AG20443 (cell line): Measurements from ENCODE around the gene DNAH17.

Experiments used
- DNase-seq: peaks from one replicate; pipeline ENCODE4 v3.0.0; 2012; ENCODE audit warnings: low spot score, mixed read lengths

DNAH17 gene

DNA sequence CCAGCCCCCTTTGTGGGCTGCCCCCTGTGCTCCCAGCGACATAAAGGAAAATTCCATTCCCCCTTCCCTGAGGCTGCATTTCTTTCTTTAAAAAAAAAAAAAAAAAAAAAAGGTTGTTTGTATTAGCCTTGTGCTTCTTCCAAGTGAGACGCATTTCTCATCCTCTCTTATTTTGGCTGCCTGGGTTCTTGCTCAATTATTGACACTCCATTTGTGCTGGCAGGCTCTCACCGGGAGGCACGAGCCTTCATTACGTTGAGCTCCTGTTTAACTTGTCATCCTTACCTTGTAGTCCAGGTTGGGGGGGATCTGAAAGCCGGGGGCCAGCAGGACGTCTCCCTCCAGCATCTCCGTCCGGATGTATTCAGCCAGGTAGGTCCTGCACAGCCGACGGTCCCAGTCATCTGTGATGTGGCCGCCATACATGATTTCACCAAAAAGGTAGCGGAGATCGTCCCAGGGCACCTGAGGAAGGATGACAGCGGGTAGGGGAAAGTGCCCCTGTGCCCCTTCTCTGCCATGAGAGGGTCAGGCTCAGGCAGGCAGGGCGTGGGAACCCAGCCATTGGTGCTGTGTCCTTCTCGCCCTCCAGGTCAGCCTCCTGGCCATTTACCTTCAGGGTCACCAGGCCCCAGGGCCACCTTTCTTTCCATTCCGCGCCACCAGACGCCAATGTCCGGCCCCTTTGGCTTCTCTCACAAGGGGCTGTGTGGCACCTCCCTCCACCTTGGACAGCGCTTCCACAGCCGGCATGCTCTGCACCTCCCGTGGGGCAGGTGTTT is 148.2 kb downstream of the DNAH17 start:
- no peak for DNase-seq

DNA sequence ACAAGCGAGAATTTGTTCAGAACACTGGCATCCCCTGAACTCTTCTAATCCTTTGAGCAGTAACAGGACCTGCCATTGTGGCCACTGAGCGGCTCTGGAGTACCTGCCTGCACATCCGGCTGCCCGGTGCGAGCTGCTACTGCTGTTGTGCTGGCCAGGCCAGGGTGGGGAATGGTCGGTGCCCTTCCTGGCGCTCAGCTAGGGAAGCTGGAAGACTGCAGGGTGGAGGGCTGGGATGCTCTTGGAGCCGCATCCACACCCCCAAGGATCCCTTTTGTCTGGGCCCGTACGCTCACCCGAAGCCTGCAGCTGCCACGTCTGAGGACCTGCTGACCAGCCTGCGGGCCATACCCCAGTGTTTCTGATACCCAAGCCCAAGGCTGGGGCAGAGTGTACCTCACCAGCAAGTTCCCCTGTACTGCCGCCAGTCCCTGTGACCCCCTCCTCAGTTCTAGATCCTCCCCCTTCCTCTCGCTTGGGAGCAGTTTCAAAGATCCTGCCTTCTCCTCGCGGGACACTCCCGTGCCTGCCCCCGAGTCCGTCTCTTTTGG is 149.1 kb downstream of the DNAH17 start:
- no peak for DNase-seq

DNA sequence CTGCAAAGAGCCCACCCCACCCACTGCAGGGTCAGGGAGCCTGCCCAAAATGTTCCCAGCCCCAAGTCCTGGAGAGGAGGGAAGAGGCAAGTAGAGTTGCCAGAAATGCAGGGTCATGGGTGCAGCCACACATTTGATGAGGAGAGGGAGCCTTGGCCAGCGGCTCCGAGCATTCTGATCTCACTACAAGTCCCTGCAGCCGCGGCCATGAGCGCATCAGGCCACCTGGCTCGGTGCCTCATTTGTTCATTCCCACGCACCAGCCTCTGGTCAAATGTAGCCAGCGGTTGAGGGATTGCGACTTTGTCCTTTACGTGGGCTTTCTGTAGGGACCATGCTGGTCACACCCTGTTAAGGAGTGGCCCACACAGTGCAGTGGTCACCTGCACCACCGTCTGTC is 150.1 kb downstream of the DNAH17 start:
- DNase-seq: no peak

DNA sequence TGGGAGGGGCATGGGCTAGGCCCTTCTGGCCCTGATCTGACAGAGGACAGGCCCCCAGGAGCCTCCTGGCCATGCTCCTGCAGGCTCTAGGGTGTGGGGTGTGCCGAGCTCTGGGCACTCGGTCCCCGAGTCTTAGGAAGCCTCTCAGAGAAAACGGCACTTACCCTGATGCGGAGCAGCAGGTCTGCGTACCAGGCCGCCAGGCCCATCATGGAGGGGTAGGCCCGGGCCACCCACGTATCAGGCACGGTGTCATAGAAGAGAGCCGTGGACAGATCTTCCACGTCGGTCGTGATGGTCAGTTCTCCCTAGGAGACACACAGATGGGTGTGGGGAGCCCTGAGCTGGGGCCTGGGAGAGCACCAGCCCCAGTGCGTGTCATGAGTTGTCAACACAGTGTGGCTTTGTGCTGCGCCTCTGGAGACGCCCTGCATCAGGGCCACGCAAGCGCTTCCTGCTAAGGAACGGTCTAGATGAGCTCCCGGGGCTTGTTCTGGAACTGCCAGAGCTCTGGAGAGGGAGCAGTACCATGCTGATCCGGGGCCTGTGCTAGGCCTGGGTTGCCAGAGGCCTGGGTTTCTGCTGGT is 150.8 kb downstream of the DNAH17 start:
- DNase-seq: no peak

DNA sequence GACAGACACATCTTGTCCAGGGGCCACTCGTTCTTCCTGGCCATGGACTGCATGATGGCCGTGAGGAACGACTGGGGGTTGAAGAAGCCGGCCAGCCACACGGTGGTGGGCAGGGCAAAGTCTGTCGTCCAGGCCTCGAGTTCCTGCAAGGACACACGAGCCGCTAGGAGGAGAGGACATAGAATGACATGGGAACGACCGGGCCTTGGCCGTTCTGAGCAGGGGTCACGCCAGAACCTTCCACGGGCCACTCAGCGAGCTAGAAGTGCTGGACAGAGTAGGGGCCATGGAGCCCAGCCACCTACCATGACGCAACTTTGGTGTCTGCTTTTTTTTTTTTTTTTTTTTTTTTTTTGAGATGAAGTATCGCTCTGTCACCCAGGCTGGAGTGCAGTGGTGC is 151.8 kb downstream of the DNAH17 start:
- DNase-seq: no peak

DNA sequence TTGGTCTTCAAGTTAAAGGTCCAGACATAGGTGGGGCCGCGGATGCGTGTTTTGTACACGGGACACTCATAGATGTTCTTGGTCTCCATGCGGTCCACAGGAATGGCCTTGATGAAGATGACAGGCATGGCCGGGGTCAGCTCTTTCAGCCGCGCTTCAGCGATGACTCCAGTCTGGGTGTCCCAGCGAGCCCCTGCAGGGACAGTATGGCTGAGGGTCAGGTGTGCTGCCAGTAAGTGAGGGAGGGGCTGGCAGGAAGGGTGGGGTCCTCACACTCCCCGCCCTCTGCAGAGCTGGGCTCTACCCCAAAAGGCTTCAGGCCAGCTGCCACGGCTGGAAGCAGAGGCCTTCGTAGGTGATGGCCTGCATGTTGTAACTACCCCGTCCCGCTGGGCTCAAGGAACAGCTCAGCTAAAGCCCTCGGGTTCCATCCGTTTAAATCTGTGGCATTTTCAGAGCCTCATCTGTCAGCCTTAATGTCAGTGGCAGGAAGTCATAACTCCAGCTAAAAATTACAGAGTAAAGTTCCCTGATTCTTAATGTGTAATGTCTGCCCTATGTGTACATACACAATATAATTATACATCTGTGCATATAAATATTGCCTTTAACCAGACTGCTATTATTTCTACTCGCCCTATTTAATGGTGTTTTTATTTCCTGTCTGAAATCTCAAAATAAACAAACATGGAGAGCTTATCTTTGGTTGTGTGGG is 153.1 kb downstream of the DNAH17 start:
- DNase-seq: no peak

DNA sequence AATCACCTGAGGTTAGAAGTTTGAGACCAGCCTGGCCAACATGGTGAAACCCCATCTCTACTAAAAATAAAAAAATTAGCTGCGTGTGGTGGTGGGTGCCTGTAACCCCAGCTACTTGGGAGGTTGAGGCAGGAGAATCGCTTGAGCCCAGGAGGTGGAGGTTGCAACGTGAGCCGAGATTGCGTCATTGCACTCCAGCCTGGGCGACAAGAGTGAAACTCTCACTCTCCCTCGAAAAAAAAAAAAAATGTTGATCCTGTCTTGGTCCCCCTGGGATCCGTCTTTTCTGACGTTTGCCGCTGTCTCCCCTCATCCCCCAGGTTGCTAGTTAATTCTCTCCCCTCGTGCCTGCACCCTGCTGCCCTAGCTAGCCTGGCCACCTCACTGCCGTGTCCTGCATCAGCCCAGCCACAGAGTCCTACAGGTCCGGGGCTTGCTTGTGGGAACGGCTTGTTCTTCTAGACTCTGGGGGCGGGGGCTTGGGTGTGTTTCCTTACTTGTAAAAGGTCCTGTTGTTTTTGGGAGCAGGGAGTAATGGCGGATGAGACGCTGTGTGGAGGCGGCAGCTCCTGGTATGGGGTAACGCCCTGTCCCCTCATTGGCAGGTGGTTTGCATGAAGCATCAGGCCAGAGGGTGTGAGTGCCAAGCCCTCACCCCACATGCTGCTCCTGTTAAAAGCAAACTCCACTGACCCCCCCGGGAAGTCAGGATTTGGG is 154.2 kb downstream of the DNAH17 start:
- DNase-seq: no peak

DNA sequence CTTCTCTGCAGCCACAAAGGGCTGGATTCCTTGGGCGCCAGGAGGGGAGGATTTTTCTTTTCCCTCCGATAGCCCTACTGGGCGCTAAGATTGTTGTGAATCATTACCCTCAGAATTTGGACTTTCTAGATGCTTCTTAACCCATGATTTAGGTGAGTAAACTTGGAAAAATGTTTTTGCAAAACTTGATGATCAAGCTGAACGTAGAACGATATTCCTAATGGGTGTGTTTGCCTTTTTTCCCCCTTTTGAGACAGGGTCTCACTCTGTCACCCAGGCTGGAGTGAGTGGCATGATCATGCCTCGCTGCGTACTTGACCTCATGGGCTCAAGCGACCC is 155.0 kb downstream of the DNAH17 start:
- DNase-seq: no peak

DNA sequence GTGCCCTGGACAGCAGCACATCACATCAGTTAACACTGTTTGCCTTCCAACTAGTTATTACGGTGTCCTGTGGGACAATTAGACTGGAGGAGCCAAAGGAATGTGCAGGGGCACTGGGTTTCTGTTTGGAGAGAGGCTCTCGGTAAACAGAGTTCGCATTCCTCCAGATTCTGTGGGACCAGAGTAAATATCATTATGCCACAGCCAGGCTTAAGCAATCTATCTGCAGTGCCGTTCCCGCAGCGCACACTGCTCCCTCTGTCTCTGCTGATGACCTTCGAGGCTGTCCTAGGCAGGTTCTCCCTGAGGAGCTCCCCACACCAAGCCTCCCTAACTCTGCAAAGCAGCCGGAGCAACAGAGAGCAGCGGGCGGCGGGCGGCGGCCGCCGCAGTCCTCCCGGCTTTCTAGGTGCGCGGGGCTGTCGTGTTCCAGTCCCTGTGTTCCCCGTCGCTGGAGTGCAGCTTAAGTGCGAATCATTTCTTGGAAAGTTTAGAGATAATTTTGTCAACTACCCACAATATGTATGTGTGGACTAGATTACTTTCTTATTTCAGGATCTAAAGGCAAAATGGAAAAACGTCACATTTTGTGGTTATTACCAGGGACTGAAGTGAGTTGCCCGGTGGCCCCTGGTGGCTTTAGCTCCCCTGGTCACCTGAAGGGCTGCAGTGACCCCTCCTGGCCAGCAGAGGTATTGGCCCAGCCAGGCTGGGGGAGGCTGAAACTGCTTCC is 155.5 kb downstream of the DNAH17 start:
- peak; percentile 93 for DNase-seq

DNA sequence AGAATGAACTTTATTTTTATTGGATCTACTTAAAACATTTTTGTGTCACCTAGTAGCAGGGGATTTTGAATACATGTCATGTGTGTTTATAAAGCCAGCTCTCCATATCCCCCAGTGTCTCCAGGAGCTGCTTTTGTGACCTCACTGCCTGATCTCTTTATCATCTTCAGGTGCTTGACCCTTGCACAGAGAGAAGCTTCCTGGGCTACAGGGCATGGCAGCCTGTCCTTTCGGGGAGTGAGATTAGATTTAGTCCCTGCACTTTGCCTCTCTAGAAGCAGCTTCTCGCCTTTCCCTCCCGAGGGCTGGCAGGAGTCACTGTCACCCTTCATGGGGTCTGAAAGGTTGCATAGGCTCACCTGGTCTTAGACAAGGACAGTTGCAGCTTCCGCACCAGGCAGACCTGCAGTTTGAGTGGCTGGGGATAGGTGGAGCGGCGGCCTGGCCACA is 156.1 kb downstream of the DNAH17 start:
- no peak for DNase-seq

DNA sequence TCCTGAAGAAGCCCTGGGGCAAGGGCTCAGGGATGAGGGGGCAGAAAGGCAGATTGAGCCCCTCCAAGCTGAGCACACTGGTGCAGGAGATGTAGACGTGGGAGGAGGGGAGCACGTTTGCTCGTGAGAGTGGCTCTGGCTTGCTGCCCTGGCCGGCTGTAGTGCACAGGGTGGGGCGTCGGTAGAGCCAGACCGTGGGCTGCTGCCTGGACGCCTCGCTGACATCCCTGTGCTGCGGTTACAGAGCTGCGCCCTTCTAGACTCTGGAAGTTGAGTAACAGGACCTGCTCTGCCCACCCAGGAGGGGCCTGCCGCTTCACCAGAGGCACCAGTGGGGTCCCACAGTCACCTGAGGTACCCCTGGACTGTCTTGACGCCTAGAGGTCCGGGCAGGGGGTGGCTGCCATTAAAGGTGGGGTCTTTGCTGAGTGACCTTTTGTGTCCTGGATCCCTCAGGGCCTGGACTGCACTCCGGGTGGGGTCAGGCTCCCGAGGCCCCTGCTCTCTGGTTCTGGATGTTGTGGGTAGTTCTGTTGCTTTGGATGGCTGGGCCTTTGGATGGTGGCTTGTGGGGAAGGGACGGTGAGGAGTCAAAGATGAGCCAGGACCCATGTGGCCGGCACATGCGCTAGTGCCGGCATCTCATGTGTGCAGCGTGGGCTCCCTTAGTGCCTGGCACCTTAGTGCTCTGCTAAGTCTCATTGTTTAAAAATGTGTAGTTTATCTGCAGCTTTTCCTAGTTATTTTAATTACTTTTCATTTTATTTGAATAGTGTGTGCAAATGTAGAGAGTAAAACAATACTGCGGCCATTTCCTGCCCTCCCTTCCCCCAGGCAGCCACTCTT is 157.0 kb downstream of the DNAH17 start:
- peak; percentile 57 for DNase-seq

DNA sequence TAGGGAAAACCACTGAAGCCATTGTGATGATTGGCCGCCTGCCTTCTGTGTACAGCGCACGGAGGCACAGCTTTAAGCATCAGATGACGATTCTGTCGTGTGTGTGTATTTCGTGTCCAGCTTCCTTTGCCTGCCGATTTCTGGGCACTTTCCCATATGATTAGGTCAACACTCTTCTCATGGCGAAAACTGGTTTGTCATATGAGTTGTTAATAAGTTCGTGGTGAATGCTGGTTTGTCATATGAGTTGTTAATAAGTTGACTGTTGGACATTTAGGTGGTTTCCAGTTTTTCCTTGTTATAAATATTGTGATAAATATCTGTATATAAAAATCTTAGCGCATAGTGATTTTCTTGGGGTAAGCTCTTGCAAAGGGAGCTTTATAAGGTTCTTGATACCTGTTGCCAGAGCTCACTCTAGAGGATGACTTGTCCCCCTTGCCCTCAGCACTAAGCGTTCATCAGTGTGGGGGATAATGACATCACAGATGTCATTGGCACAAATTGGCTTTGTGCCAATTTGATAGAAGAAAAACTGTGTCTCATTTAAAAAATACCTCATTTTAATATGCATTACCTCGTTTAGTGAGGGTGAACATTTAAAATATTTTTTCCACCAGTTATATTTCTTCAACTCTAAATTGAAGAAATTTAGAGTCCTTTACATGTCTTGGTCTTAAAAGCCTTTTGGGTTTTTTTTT is 158.7 kb downstream of the DNAH17 start:
- DNase-seq: no peak

DNA sequence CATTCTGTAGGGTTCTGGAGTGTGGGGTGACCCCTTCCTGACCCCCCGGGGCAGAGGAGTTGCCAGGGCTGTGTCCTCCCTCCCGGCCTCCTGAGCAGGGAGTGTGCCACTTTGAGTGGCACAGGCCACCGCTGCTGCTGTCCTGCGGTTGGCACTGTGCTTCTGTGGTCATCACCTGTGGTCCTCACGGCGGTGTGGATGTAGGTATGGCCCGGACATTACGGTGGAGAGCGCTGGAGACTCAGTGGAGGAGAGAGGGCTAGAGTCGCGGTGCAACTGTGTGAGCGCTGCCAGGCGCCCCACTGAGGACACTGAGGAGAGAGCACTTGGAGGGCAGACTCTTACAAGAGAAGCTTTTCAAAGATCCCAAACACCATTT is 159.7 kb downstream of the DNAH17 start:
- no peak for DNase-seq

DNA sequence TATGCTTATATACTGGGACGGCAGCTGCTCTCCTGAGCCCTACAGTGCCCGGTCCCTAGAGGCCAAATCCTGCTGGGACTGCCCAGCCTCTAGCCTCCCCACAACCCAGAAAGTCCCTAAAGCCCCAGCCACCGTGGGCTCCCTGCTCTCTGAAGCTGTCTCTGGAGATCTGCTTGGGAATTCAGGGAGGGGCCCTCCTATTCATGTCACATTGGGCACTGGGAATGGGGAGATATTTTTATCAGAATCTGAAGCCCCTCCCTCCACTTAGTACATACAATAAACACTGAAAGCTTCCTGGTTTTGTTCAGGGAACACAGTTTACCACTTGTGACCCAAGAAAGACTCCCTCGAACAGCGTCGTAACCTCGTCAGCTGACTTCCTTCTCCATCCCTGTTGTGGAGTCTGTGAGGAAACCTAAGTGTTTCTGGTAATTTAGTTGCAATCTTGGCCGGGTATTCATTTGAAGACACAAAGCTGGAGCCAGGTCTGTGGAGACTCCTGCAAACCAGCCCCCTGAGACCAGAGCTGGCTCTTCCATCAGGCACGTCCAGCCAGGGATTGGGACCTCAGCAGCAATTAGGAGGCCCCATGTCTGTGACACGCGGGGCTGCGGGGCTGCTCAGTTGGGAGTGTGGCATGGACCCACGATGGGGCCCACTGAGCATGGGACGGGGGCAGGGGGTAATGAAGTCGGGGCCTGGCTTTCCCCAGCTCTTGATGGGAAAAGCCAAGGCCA is 160.2 kb downstream of the DNAH17 start:
- DNase-seq: no peak

DNA sequence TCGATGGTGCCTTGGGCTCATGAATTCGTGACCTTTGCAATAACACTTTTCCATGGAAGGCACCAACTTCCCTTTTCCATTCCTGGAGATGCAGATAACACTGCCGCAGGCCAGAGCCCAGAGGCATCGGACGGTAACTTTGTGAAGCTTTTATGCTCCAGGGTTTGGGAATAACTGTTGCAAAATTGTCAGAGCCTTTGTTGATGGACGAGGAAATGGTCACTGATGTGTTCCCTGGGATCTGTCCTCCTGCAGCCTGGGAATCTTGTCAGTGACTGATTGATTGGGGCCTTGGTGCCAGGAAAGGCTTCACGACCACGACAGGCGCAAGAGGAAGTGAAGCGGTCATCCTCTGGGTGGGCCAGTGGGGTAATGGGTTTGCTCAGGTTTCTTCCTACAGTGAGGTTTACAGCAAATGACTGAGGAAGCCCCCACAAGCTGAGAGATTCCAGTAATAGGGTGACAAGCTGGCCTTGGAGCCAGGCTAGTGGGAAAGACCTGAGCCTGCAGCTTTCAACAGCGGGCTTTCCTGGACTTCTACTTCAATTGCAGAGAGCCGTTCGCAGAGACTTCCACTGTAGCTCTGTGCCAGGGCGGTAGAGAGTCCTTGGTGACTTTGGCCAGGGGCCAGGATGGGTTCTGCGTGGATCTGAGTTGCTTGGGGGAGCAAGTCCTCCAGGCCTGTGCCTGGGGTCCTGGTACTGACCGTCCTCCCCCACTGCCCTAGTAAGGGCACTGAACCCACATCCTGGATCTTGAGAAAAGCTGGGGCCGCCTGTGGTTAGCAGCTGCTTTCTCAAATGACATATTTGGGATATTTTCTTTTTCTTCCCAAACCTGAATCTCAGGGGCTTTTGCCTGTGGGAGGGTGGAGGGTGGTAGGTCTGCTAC is 161.1 kb downstream of the DNAH17 start:
- no peak for DNase-seq

DNA sequence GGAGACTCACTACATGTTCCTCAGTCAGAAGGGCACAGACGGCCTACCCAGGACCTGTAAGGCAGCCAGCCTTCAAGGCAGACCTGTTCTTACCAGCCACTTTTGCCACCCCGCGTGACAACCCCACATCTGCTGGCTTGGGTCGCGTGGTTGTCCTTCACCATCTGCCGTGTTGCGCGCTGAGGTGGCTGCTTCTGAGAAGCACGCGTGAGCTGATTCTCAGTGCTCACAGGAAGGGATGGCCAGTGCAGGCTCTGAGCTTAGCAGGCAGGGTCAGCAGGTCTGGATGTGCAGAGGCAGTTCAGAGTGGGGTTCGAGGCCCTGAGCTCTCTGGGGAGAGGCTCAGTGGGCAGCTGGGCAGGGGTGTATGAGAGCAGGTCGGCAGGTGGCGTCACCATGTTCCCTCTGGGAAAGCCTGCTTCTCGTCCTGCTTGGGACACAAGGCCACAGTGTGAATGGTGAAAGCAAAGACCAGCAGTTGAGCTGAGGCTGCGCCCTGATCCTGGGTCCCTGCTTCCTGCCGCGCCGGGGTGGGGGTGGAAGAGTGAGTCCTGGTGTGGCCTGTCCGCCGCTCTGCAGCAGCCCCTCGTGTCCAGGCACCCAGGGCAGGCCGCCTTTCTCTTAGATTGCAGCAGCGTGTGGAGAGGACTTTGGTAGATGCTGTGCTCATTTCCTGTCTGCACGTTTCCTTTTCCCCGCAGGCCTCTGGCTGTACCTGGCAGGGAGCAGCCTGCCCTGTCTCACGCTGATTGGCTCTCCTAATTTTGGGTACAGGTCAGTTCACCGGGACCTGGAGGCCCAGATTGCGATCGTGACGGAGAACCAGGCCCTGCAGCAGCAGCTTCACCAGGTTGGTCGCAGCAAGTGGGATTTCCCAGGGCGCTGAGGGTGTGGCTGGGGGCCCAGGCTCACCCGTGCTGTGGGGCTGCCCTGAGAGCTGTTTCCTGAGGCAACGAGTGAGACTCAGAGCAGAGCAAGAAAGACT is 162.7 kb downstream of the DNAH17 start:
- no peak for DNase-seq

DNA sequence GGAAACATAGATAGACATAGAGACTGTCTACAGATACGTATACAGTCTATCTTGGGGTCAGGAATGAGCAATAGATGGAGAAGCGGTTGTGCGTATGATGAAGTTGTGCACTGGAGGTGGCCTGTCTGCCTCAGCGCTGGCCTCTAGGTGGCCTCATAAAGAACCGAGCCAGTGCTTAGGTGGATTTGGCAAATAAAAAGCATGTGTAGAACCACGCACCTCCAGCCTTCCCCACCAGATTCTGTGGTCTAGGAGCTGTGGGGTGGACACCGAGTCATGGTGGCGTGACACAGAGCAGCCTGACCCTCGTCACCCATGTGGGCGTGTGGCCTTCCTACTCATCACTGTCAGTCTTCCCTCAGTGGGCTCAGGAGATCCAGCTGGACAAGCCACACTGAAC is 164.8 kb downstream of the DNAH17 start:
- DNase-seq: no peak
